Measurements from ENCODE around the gene NBEAL1.
"Not testable (repeated sequence)": the region's sequence is repeated elsewhere in the genome, so short reads cannot be mapped to it uniquely, and the experiment has no call there.

NBEAL1 gene

DNA sequence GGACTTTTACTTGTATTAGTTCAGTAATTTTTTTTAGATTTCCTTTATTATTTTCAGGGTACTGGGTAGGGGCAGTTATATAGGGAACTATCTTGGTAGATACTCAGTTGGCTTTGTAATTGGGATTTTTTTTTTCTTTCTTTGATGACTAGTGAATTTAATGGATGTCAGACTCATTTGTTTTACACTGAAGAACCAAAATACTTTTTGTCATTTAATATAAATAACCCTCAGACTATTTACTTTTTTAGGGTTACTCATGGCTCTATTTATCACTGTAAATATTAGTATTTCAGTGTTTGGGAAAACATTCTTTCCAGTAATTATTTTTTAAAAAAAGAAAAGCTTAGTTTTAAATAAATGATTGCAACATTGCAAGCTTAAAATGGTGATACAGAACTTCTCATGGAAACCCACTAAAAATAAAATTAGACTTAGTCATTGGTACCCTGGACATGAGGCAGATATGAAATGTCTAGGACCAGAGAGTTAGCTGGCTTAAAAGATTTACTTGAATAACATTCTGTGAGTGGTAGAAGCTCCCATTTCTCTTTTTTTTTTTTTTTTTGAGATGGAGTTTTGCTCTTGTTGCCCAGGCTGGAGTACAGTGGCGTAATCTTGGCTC is 149.7 kb downstream of the NBEAL1 start:
- H3K4me1 ChIP-seq (ENCODE audit: control insufficient read depth, insufficient read depth, low read length, unreplicated experiment) = no peaks in the 10 kb centered on the region
- peaks cover 16% of the 10 kb centered on the region for H3K36me3 ChIP-seq (ENCODE audit: insufficient read depth, low read length)

DNA sequence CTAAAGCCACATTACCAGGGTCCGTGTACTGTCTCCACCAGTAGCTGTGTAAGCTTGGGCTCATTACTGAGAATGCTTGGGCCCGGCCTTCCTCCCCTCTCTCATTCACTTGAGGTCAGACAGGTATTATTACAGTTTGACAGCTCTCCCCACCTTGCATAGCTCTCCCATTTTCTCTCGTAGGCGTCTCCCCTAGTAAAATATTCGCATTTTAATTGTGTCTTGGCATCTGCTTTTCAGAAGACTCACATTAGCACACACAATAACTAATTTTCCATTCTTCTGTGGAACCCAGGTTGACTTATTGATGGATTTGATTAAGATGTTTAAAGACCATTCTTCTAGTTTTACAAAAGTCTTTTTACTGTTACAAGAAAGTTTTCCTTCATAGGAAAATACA is 153.1 kb downstream of the NBEAL1 start:
- no peaks in the 10 kb centered on the region for H3K79me2 ChIP-seq (ENCODE audit: control insufficient read depth, insufficient read depth, low read length, unreplicated experiment)
- no peaks in the 10 kb centered on the region for H3K4me1 ChIP-seq (ENCODE audit: control insufficient read depth, insufficient read depth, low read length, unreplicated experiment)
- H3K36me3 ChIP-seq (ENCODE audit: insufficient read depth, low read length) = peaks cover 5% of the 10 kb centered on the region; the same call in 1 of the 2 replicates

More for the DNA sequence above, 149.7 kb downstream of the NBEAL1 start:
- no peaks in the 10 kb centered on the region for H3K27me3 ChIP-seq (ENCODE audit: insufficient read depth, low read length)
- no peaks in the 10 kb centered on the region for H3K79me2 ChIP-seq (ENCODE audit: control insufficient read depth, insufficient read depth, low read length, unreplicated experiment)
- no peak overlapping the region for H3K4me3 ChIP-seq (ENCODE audit: low read depth, low read length)
- H2AFZ ChIP-seq (ENCODE audit: low read length, unreplicated experiment) = no peak overlapping the region
- H3K27ac ChIP-seq (ENCODE audit: low read depth, low read length) = no peak overlapping the region

DNA sequence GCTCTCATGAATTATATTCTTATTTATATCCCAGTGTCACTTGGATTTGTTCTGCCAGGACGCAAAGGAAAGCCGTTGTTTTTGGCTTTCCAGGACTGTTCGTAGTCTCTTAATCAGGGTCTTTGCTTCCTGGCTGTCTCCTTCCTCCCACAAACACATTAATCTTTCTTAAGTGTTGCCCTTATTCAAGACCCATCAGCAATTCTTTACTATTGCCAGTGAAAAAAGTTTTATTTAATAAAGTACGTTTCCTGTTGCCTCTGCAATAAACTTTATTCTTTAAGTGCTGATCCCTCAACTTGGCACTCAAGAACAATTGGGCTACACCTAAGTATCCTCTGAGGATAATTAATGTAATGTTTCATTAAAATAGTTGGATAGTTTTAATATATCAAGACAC is 155.8 kb downstream of the NBEAL1 start:
- Histone ChIP-seq H2AFZ (ENCODE audit: low read length, unreplicated experiment) (no peak overlapping the region), H3K4me1 (ENCODE audit: control insufficient read depth, insufficient read depth, low read length, unreplicated experiment) (peaks cover 7% of the 10 kb centered on the region), H3K79me2 (ENCODE audit: control insufficient read depth, insufficient read depth, low read length, unreplicated experiment) (no peaks in the 10 kb centered on the region), H3K27ac (ENCODE audit: low read depth, low read length) (no peak overlapping the region), H3K36me3 (ENCODE audit: insufficient read depth, low read length) (peaks cover 6% of the 10 kb centered on the region; the same call in 1 of the 2 replicates), H3K4me3 (ENCODE audit: low read depth, low read length) (no peak overlapping the region), H3K27me3 (ENCODE audit: insufficient read depth, low read length) (no peaks in the 10 kb centered on the region)

More for the DNA sequence above, 153.1 kb downstream of the NBEAL1 start:
- no peak overlapping the region for H2AFZ ChIP-seq (ENCODE audit: low read length, unreplicated experiment)
- no peak overlapping the region for H3K4me3 ChIP-seq (ENCODE audit: low read depth, low read length)
- no peak overlapping the region for H3K27ac ChIP-seq (ENCODE audit: low read depth, low read length)
- H3K27me3 ChIP-seq (ENCODE audit: insufficient read depth, low read length) = no peaks in the 10 kb centered on the region

DNA sequence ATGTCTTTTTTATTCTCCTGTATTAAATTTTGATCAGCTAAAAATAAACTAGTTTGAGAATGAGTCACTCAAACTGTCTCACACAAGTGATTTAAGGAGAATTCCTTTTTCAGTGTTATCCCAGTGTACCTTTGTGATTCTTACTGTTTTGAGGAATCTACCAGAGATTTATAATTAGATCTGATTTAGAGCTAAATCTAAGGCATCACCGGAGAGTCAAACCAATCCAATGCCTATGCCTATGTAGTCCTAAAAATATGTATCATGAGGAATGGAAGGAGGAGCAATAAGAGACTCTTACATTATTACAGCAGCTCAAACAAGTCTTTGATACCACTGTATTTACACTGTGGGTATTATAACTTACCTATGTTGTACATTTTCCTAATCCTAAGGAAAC is 160.7 kb downstream of the NBEAL1 start:
- H3K27me3 ChIP-seq (ENCODE audit: insufficient read depth, low read length) = no peaks in the 10 kb centered on the region
- no peak overlapping the region for H2AFZ ChIP-seq (ENCODE audit: low read length, unreplicated experiment)
- H3K79me2 ChIP-seq (ENCODE audit: control insufficient read depth, insufficient read depth, low read length, unreplicated experiment) = no peaks in the 10 kb centered on the region
- no peak overlapping the region for H3K4me3 ChIP-seq (ENCODE audit: low read depth, low read length)
- H3K27ac ChIP-seq (ENCODE audit: low read depth, low read length) = 0 out of 2 replicates have a peak overlapping the region, but pooled peaks have one; percentile 5
- H3K4me1 ChIP-seq (ENCODE audit: control insufficient read depth, insufficient read depth, low read length, unreplicated experiment) = peaks cover 12% of the 10 kb centered on the region
- H3K36me3 ChIP-seq (ENCODE audit: insufficient read depth, low read length) = peaks cover 12% of the 10 kb centered on the region; the same call in 1 of the 2 replicates

DNA sequence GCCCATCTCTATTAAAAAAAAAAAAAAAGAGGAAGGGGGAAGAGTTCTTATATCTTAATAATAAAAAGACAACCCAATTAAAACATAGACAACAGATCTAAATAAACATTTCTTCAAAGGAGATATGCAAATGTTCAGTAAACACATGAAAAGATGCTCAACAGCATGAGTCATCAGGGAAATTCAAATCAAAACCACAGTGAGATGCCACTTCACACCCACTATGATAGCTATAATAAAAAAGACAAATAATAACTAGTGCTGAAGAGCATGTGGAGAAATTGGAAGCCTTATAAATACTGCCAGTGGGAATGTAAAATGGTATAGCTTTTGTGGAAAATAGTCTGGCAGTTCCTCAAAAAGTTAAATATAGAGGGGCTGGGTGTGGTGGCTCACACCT is 162.7 kb downstream of the NBEAL1 start:
- H3K27me3 ChIP-seq (ENCODE audit: insufficient read depth, low read length) = no peaks in the 10 kb centered on the region
- peaks cover 12% of the 10 kb centered on the region for H3K4me1 ChIP-seq (ENCODE audit: control insufficient read depth, insufficient read depth, low read length, unreplicated experiment)
- H3K4me3 ChIP-seq (ENCODE audit: low read depth, low read length) = no peak overlapping the region
- H3K27ac ChIP-seq (ENCODE audit: low read depth, low read length) = no peak overlapping the region
- no peak overlapping the region for H2AFZ ChIP-seq (ENCODE audit: low read length, unreplicated experiment)
- H3K36me3 ChIP-seq (ENCODE audit: insufficient read depth, low read length) = peaks cover 12% of the 10 kb centered on the region; the same call in 1 of the 2 replicates
- no peaks in the 10 kb centered on the region for H3K79me2 ChIP-seq (ENCODE audit: control insufficient read depth, insufficient read depth, low read length, unreplicated experiment)

DNA sequence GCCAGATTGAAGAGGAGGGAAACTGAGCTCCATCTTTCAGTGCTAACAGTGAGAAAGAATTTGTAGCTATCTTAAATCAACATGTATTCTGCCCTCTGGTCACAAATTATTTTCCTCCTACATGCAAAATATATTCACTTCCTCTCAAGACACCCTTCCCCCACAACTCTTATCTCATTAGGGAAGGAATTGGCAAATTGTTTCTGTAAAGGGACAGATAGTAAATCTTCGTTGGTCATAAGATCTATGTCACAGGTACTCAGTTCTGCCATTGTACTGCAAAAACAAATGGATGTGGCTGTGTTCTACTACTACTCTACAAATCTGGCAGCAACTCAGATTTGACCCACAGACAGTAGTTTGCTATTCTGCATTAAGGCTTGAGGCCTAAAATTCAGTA is 171.2 kb downstream of the NBEAL1 start:
- Histone ChIP-seq H2AFZ (ENCODE audit: low read length, unreplicated experiment) (no peak overlapping the region), H3K27ac (ENCODE audit: low read depth, low read length) (no peak overlapping the region), H3K79me2 (ENCODE audit: control insufficient read depth, insufficient read depth, low read length, unreplicated experiment) (no peaks in the 10 kb centered on the region), H3K27me3 (ENCODE audit: insufficient read depth, low read length) (no peaks in the 10 kb centered on the region), H3K4me3 (ENCODE audit: low read depth, low read length) (no peak overlapping the region), H3K4me1 (ENCODE audit: control insufficient read depth, insufficient read depth, low read length, unreplicated experiment) (no peaks in the 10 kb centered on the region), H3K36me3 (ENCODE audit: insufficient read depth, low read length) (peaks cover 16% of the 10 kb centered on the region)

DNA sequence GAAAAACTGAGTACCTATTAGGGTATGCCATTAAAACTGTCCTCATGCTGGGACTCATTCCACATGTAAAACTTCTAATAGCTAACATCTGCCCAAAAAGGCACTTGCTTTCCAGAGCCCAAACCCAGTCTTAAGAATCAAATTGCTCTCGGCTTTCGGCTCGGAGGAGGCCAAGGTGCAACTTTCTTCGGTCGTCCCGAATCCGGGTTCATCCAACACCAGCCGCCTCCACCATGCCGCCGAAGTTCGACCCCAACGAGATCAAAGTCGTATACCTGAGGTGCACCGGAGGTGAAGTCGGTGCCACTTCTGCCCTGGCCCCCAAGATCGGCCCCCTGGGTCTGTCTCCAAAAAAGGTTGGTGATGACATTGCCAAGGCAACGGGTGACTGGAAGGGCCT is 175.9 kb downstream of the NBEAL1 start:
- not testable (repeated sequence) for H3K4me3 ChIP-seq (ENCODE audit: low read depth, low read length); H2AFZ ChIP-seq (ENCODE audit: low read length, unreplicated experiment); H3K4me1 ChIP-seq (ENCODE audit: control insufficient read depth, insufficient read depth, low read length, unreplicated experiment); H3K27ac ChIP-seq (ENCODE audit: low read depth, low read length); H3K79me2 ChIP-seq (ENCODE audit: control insufficient read depth, insufficient read depth, low read length, unreplicated experiment); H3K27me3 ChIP-seq (ENCODE audit: insufficient read depth, low read length)
- peaks cover 20% of the 10 kb centered on the region for H3K36me3 ChIP-seq (ENCODE audit: insufficient read depth, low read length)

DNA sequence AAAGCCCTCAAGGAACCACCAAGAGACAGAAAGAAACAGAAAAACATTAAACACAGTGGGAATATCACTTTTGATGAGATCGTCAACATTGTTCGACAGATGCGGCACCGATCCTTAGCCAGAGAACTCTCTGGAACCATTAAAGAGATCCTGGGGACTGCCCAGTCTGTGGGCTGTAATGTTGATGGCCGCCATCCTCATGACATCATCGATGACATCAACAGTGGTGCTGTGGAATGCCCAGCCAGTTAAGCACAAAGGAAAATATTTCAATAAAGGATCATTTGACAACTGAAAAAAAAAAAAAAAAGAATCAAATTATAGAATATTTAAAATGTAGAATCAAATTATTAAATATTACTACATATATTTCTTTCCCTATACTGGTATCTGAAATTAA is 176.4 kb downstream of the NBEAL1 start:
- not testable (repeated sequence) for H3K27me3 ChIP-seq (ENCODE audit: insufficient read depth, low read length); H2AFZ ChIP-seq (ENCODE audit: low read length, unreplicated experiment); H3K4me1 ChIP-seq (ENCODE audit: control insufficient read depth, insufficient read depth, low read length, unreplicated experiment); H3K27ac ChIP-seq (ENCODE audit: low read depth, low read length); H3K79me2 ChIP-seq (ENCODE audit: control insufficient read depth, insufficient read depth, low read length, unreplicated experiment); H3K4me3 ChIP-seq (ENCODE audit: low read depth, low read length)
- peaks cover 15% of the 10 kb centered on the region for H3K36me3 ChIP-seq (ENCODE audit: insufficient read depth, low read length)

DNA sequence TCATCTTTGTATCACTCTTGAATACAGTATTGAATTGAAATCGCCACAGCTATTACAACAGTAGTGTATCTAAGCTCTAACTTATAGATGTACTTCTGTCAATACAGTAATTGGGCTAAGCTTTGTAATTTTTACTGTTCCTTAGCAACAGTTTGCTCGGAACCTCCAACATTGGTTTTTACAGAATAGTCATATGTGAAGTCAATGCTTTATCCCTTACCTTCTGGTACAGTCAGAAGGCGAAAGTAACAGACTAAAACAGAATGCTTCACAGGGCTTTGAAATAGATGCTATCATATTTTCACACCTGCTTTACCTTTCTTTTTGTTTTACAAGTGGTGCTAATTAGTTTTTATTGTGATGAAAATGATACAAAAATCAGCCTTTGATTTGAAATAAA is 177.3 kb downstream of the NBEAL1 start:
- Histone ChIP-seq H2AFZ (ENCODE audit: low read length, unreplicated experiment) (no peak overlapping the region), H3K27me3 (ENCODE audit: insufficient read depth, low read length) (no peaks in the 10 kb centered on the region), H3K4me3 (ENCODE audit: low read depth, low read length) (no peak overlapping the region), H3K36me3 (ENCODE audit: insufficient read depth, low read length) (peaks cover 12% of the 10 kb centered on the region), H3K27ac (ENCODE audit: low read depth, low read length) (no peak overlapping the region), H3K4me1 (ENCODE audit: control insufficient read depth, insufficient read depth, low read length, unreplicated experiment) (no peaks in the 10 kb centered on the region), H3K79me2 (ENCODE audit: control insufficient read depth, insufficient read depth, low read length, unreplicated experiment) (no peaks in the 10 kb centered on the region)

DNA sequence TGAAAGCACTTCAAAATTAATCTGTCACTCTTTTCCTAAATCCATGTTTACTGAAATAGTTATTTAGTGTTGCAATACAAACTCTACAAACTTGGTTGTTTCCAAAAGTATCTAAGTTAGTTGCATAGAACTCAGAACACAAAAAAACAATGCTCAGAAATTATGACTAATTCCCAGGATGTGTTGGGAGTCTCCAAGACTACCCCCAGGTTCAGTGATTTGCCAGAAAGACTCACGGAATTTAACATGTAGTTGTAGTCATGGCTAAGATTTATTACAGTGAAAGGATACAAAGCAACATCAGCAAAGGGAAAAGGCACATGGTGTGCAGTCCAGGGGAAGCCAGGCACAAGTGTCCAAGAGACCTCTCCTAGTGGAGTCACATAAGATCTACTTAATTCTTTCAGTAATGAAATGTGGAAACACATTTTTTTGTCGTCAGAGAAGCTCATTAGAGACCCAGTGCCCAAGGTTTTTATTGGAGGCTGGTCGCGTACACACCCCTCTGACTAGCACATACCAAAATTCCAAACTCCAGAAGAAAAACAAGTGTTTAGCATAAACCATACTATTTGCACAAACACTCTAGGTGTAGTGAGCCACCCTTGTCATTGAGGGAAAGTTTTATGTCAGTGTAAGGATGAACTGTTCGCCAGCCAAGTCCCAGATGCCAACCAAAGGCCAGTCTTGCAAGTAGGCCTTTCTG is 180.8 kb downstream of the NBEAL1 start:
- Histone ChIP-seq H3K79me2 (ENCODE audit: control insufficient read depth, insufficient read depth, low read length, unreplicated experiment) (no peaks in the 10 kb centered on the region), H3K36me3 (ENCODE audit: insufficient read depth, low read length) (peaks cover 16% of the 10 kb centered on the region), H3K4me3 (ENCODE audit: low read depth, low read length) (no peak overlapping the region), H3K4me1 (ENCODE audit: control insufficient read depth, insufficient read depth, low read length, unreplicated experiment) (no peaks in the 10 kb centered on the region), H3K27ac (ENCODE audit: low read depth, low read length) (no peak overlapping the region), H2AFZ (ENCODE audit: low read length, unreplicated experiment) (no peak overlapping the region), H3K27me3 (ENCODE audit: insufficient read depth, low read length) (no peaks in the 10 kb centered on the region)

DNA sequence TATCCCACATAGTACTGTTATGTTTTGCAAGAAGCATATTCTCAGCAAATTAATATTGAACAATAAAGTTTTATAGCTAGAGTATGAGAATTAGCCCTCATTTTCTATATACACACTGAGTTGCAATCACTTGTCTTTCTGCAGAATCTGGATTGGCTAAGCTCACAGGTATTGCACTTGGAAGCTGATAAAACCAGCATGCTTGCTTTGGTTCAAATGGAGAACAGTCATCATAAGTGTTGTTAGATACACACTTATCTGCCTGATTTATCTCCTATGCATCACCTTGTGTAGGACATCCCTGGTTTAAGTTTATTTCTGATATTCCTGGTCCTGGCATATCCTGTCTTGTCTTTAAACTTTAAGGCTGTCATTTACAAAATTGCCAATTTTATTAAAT is 186.2 kb downstream of the NBEAL1 start:
- Histone ChIP-seq H3K27ac (ENCODE audit: low read depth, low read length) (no peak overlapping the region), H3K4me1 (ENCODE audit: control insufficient read depth, insufficient read depth, low read length, unreplicated experiment) (no peaks in the 10 kb centered on the region), H3K36me3 (ENCODE audit: insufficient read depth, low read length) (peaks cover 18% of the 10 kb centered on the region), H2AFZ (ENCODE audit: low read length, unreplicated experiment) (no peak overlapping the region), H3K27me3 (ENCODE audit: insufficient read depth, low read length) (no peaks in the 10 kb centered on the region), H3K4me3 (ENCODE audit: low read depth, low read length) (no peak overlapping the region), H3K79me2 (ENCODE audit: control insufficient read depth, insufficient read depth, low read length, unreplicated experiment) (no peaks in the 10 kb centered on the region)
